HUES64 (cell line): Measurements from ENCODE around the gene CRYBB3.
"Not testable (repeated sequence)": the region's sequence is repeated elsewhere in the genome, so short reads cannot be mapped to it uniquely, and the experiment has no call there.

Experiments
- H3K27ac ChIP-seq: 2 replicates; pipeline ENCODE4 v1.7.0; 2013; ENCODE audit warnings: low read depth, low read length, inconsistent platforms
- H3K27me3 ChIP-seq: 2 replicates; pipeline ENCODE4 v1.6.1; 2013; ENCODE audit warnings: mild to moderate bottlenecking, low read length; ENCODE audit not compliant: insufficient read depth
- H3K36me3 ChIP-seq: 2 replicates; pipeline ENCODE4 v1.6.1; 2013; ENCODE audit warnings: mild to moderate bottlenecking, low read length; ENCODE audit not compliant: insufficient read depth
- H3K4me1 ChIP-seq: 2 replicates; pipeline ENCODE4 v1.6.1; 2013; ENCODE audit warnings: mild to moderate bottlenecking, low read length, moderate library complexity; ENCODE audit not compliant: insufficient read depth
- H3K4me3 ChIP-seq: 2 replicates; pipeline ENCODE4 v1.5.1; 2013; ENCODE audit warnings: mild to moderate bottlenecking, low read length, moderate library complexity
- H3K9ac ChIP-seq: 2 replicates; pipeline ENCODE4 v1.6.1; 2013; ENCODE audit warnings: mild to moderate bottlenecking, low read depth, low read length
- H3K9me3 ChIP-seq: 2 replicates; pipeline ENCODE4 v1.6.1; 2013; ENCODE audit warnings: low read depth, low read length; ENCODE audit not compliant: insufficient read depth
- WGBS: fragments of 150-250, 120-280 bp; methylation state at CpG from one replicate; pipeline ENCODE4 v1.1.7; 2013; ENCODE audit warnings: missing lambda C conversion rate; 5-methylcytosine and 5-hydroxymethylcytosine counted together

CRYBB3 gene

DNA sequence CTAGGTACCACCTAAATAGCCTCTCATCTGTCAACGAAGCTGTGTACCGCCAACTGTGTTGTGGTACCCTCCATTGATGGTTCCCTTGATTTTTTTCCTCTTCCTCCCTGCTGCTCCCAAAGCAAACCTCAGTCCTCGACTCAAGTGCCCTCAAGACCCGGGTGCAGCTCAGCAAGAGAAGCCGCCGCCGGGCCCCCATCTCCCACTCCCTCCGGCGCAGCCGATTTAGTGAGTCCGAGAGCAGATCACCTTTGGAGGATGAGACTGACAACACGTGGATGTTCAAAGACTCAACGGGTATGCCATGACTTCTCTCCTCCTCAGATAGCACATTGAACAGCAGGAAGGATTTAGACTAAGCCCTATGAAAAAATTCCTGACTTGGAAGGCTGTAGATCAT is 22.4 kb upstream of the CRYBB3 start:
- no peaks in the 10 kb centered on the region for H3K9me3 ChIP-seq
- H3K4me1 ChIP-seq: no peaks in the 10 kb centered on the region
- no peaks in the 10 kb centered on the region for H3K27me3 ChIP-seq
- H3K27ac ChIP-seq: no peak overlapping the region
- H3K36me3 ChIP-seq: peaks cover 43% of the 10 kb centered on the region
- no peak overlapping the region for H3K4me3 ChIP-seq
- H3K9ac ChIP-seq: no peak overlapping the region
- WGBS: 96% methylated on average over 13 of the region's 13 CpGs

DNA sequence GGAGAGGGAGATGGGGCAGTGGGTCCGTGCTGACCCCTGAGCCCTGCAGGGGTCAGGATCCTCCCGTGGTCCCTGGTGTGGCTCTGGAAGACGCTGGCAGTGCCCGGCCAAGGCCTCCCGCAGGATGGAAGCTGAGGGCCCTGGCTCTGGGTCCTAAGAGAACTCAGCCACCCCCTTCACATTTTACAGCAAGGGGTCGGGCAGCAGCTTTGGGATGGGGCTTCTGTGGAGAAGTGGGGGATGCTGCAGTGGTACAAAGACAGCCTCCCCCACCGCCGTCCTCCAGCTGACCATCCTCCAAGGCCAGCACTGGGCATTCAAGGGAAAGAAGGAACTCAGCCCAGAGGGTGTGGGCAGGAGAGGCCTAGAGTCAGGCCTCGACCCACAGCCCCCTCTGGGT is 21.8 kb upstream of the CRYBB3 start:
- Histone ChIP-seq H3K4me3 (no peak overlapping the region), H3K36me3 (peaks cover 45% of the 10 kb centered on the region), H3K9me3 (no peaks in the 10 kb centered on the region), H3K27me3 (no peaks in the 10 kb centered on the region), H3K27ac (no peak overlapping the region), H3K9ac (no peak overlapping the region), H3K4me1 (no peaks in the 10 kb centered on the region)
- 95% methylated on average over 9 of the region's 9 CpGs for WGBS

DNA sequence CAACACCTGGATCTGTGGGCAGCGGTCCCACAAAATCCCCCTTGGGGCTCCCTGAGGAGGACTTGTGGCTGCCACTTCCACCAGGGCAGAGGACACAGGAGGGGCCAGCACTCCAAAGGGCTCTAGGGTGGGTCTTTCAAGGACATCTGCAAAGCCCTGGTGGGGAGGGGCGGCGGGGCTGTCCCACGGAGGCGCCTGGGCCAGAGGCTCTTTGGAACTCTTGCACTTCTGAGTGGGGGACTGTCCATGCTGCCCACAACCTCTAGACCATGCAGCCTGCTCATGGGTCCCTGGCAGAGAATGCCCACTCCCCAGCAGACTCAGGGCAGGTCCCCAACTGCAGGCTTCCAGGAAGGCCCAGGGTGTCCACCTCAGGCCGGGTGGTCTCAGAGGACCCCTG is 21.3 kb upstream of the CRYBB3 start:
- not testable (repeated sequence) for H3K9me3 ChIP-seq, H3K9ac ChIP-seq, H3K27ac ChIP-seq, H3K4me3 ChIP-seq, H3K4me1 ChIP-seq, H3K27me3 ChIP-seq
- 87% methylated on average over 6 of the region's 6 CpGs for WGBS
- H3K36me3 ChIP-seq: peaks cover 47% of the 10 kb centered on the region

DNA sequence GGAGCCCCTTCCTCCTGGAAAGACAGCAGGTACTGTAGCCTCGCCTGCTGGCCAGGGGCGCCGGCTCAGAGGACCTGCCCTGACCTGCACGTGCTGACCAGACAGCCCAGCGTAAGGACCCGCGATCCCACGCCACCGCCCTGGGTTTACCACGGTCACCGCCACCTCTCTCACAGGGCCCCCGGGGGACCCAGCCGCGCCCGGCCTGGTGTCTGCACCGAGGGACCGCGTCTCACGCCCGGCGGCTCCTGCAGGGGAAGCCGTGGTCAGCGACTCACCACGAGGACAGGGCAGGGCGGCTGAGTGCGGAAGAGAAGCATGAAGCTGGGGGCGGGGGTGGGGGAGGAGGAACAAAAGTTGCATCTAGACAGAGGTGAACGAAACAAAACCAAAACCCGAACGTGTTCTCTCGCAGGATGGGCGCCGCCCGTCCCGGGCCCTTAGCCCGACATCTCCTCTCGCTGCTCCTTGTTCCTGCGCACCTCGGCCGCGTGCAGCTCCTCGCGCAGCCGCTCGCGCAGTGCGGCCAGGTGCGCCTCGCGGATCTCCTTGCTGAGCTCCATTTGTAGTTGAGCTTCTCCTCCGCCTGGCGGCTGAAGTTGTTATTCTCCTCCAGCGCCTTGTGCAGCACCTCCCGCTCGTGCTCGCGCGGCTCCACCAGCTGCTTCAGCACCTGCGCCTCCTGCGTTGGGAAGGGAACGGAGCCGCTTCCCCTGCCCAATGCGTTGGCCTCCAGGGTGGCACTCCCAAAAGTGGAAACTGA is 20.6 kb upstream of the CRYBB3 start:
- not testable (repeated sequence) for H3K9ac ChIP-seq

DNA sequence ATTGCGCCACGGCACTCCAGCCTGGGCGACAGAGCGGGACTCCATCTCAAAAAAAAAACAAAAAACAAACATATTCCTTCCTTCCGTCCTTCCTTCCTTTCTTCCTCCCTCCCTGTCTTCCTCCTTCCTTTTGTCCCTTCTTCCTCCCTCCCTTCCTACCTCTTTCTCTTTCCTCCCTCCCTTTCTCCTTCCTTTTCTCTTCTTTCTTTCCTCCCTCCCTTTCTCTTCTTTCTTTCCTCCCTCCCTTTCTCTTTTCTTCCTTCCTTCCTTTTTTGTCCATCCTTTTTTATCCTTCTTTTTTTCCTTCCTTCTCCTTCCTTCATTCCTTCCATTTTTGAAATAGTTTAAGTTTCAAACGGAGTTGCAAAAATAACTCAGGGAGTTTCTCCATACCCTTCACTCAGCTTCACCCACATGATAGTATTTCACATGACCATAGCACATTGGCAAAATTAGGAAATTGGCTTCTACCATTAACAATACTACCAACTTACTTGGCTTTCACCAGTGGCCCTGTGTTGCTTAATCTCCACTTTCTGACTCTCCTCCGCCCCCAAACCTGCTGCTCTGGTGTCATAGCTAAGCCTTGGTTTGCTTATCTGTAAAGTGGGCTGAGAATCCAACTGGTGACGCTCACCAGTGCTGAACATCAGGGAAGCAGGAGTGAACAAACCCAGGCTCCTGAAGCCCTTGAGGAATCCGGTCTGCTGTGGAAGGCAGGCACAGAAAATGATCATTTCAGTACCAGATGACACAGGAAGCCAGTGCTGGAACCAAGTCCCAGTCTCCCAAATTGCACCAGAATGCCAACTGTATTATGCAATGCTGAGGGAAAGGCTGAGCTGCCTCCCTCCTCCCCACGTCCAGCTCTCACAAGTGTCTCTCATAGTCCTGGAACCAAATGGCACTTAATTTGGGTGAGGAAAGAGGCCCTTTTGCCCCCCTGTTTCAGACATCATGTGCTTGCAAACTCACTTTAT is 17.2 kb upstream of the CRYBB3 start:
- Histone ChIP-seq H3K27ac (no peak overlapping the region), H3K9me3 (no peaks in the 10 kb centered on the region), H3K9ac (no peak overlapping the region), H3K4me1 (no peaks in the 10 kb centered on the region), H3K36me3 (peaks cover 42% of the 10 kb centered on the region), H3K4me3 (no peak overlapping the region), H3K27me3 (no peaks in the 10 kb centered on the region)
- 91% methylated on average over 9 of the region's 10 CpGs for WGBS

More for the DNA sequence above, 20.6 kb upstream of the CRYBB3 start:
- H3K4me3 ChIP-seq, H3K27me3 ChIP-seq, H3K4me1 ChIP-seq, H3K9me3 ChIP-seq, H3K27ac ChIP-seq: not testable (repeated sequence)
- H3K36me3 ChIP-seq: peaks cover 42% of the 10 kb centered on the region
- WGBS: 94% methylated on average over 45 of the region's 63 CpGs

DNA sequence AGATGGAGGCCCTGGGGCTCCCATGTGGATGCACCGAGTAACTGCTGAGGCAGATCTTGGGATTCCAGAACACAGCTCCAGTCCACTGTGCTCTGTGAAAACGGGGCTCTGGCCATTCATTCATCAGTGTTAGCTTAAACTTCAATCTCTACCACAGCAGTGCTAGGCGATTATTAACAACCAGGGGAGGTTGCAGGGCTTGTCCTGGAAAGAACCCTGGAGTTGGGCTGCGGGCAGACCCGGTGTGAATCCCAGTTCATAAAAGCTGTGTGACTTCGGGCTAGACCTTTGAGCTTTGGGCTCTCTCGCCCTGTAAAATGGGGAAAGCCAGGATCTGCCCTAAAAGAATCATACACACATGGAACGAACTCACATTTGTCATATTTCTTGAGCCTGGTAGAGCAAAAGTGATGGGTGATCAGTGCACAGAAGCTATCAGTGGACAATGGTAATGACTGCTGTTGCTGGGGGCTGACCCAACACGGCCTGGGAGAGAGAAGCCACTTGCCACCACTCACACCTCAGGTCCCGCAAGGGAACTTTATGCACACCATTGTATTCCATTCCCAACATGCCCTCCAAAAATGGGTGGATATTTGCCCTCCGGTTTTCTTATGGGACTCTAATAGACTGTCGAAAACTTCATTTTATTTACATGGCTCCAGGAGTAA is 15.6 kb upstream of the CRYBB3 start:
- H3K27ac ChIP-seq: no peak overlapping the region
- no peaks in the 10 kb centered on the region for H3K27me3 ChIP-seq
- H3K36me3 ChIP-seq: peaks cover 41% of the 10 kb centered on the region
- H3K4me1 ChIP-seq: no peaks in the 10 kb centered on the region
- no peaks in the 10 kb centered on the region for H3K9me3 ChIP-seq
- H3K4me3 ChIP-seq: no peak overlapping the region
- WGBS: 93% methylated on average over 12 of the region's 12 CpGs
- no peak overlapping the region for H3K9ac ChIP-seq

DNA sequence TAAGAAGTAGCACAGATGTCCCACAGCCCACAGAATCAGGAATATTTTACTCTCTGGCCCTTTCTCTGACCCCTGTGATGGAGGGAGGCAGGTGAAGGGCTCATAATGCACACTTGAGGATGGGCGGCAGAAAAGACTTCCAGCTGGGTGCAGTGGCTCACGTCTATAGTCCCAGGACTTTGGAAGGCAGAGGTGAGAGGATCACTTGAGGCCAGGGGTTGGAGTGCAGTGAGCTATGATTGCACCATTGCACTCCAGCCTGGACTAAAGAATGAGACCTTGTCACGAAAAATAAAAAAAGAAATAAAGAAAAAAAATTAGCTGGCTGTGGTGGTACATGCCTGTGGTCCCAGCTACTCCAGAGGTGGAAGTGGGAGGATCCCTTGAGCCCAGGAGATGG is 13.5 kb upstream of the CRYBB3 start:
- no peaks in the 10 kb centered on the region for H3K27me3 ChIP-seq
- H3K4me3 ChIP-seq: no peak overlapping the region
- no peak overlapping the region for H3K27ac ChIP-seq
- no peaks in the 10 kb centered on the region for H3K9me3 ChIP-seq
- H3K36me3 ChIP-seq: peaks cover 45% of the 10 kb centered on the region
- 95% methylated on average over 3 of the region's 3 CpGs for WGBS
- H3K4me1 ChIP-seq: no peaks in the 10 kb centered on the region
- H3K9ac ChIP-seq: no peak overlapping the region

DNA sequence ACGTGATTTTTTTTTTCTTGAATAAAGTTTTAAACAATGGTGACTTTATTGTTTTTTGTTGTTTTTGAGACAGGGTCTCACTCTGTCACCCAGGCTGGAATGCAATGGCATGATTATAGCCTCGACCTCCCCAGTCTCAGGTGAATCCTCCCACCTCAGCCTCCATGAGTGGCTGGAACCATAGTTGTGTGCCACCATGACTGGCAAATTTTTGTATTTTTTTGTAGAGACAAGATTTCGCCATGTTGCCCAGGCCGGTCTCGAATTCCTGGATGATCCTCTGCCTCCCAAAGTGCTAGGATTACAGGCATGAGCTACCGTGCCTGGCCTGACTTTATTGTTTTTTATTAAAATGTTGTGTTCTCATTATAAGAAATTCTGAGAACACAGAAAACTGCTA is 12.2 kb upstream of the CRYBB3 start:
- Histone ChIP-seq H3K27ac (no peak overlapping the region), H3K4me3 (no peak overlapping the region), H3K9ac (no peak overlapping the region), H3K4me1 (no peaks in the 10 kb centered on the region), H3K27me3 (no peaks in the 10 kb centered on the region), H3K36me3 (peaks cover 52% of the 10 kb centered on the region), H3K9me3 (no peaks in the 10 kb centered on the region)
- WGBS: 95% methylated on average over 6 of the region's 6 CpGs

DNA sequence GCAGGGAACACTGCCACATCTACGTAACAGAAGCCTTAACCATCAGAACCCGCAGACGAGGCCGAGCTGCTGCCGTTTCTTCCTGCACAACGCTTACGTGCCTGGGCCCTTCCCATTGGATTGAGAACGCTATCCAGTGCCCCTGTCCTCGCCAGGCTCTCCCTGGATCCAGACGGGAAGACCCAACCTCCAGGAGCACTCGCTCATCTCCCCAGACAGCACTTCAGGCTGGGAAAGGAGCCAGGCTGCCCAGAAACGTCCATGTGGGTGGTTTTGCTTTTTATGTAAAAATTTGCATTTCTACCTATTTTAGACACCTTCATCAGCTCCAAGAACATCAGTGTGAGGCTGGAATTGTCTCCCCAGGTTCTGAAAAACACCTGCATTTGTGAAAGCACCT is 7.3 kb upstream of the CRYBB3 start:
- Histone ChIP-seq H3K4me3 (no peak overlapping the region), H3K27ac (no peak overlapping the region), H3K4me1 (no peaks in the 10 kb centered on the region; the same call in 1 of the 2 replicates), H3K36me3 (peaks cover 30% of the 10 kb centered on the region; the same call in 1 of the 2 replicates), H3K9ac (no peak overlapping the region), H3K9me3 (no peaks in the 10 kb centered on the region), H3K27me3 (no peaks in the 10 kb centered on the region)
- 93% methylated on average over 11 of the region's 12 CpGs for WGBS

DNA sequence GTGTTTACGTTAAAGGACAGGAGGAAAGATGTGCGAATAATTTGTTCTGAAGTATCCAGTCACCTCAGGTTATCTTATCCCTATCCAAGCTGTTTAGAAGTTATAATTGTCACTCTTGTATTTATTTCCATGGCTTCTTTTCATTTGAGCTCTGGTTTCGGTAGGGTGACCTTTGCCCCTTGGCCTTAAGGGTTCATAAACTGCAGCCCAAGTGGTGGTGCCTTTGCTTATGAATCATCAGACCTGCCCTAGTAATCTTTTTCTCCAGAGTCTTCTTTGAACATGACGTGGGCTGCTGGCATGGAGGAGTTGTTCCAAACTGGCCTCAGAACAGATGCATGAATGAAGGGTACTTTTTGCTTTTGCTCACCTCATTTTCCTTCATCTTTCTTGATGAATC is 6.5 kb upstream of the CRYBB3 start:
- Histone ChIP-seq H3K9ac (no peak overlapping the region), H3K36me3 (peaks cover 27% of the 10 kb centered on the region; the same call in 1 of the 2 replicates), H3K27ac (no peak overlapping the region), H3K4me1 (no peaks in the 10 kb centered on the region; the same call in 1 of the 2 replicates), H3K4me3 (no peak overlapping the region), H3K27me3 (no peaks in the 10 kb centered on the region), H3K9me3 (no peaks in the 10 kb centered on the region)
- 53% methylated on average over 4 of the region's 4 CpGs for WGBS

DNA sequence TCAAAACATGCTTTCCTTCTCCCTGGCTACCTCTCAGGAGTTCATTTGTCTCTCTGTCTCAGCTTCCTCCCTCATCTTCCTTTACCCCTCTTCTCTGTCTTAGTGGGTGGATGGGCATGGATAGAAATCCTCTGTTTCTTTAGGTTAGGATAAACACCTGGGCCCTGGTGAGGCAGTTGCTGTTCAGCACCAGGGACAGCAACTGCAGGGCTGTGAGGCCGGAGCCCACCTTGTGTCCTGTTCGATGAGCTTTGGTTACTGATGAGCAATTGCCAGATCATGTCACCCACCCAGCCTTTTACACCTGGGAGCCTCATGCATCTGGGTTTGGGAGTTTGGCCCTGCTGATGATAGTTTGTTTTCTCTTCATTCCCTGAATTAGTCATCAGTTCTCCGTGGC is 6.1 kb upstream of the CRYBB3 start:
- no peaks in the 10 kb centered on the region for H3K9me3 ChIP-seq
- no peaks in the 10 kb centered on the region for H3K27me3 ChIP-seq
- WGBS: 65% methylated on average over 3 of the region's 3 CpGs
- H3K4me1 ChIP-seq: no peaks in the 10 kb centered on the region; the same call in 1 of the 2 replicates
- peaks cover 27% of the 10 kb centered on the region; the same call in 1 of the 2 replicates for H3K36me3 ChIP-seq
- no peak overlapping the region for H3K27ac ChIP-seq
- H3K4me3 ChIP-seq: no peak overlapping the region
- no peak overlapping the region for H3K9ac ChIP-seq
